Hepatocyte (in vitro differentiated cells): Measurements from ENCODE around the gene RGP1.

ENCODE experiments used
- CTCF ChIP-seq: fragments of 200-600 bp; sonication (generic); IDR thresholded peaks from 2 replicates; pipeline ENCODE4 v1.5.1; 2016; ENCODE audit warnings: antibody characterized with exemption, mild to moderate bottlenecking; ENCODE audit not compliant: poor library complexity
- EZH2 ChIP-seq: fragments of 200-600 bp; sonication (generic); IDR thresholded peaks from 2 replicates; pipeline ENCODE4 v1.6.1; 2016; ENCODE audit warnings: antibody characterized with exemption, mild to moderate bottlenecking, borderline replicate concordance
- EZH2phosphoT487 ChIP-seq: fragments of 200-600 bp; sonication (generic); IDR thresholded peaks from one replicate; pipeline ENCODE4 v1.6.1; 2018; ENCODE audit warnings: antibody characterized with exemption, mild to moderate bottlenecking, low read depth, moderate library complexity; ENCODE audit not compliant: unreplicated experiment, severe bottlenecking

GRCh38 chr9:35763803-35764202 is 14.7 kb downstream of the RGP1 start:
- no peak for TF ChIP-seq CTCF
- no peak for TF ChIP-seq EZH2phosphoT487
- TF ChIP-seq EZH2, result no peak
